ENCODE data around the gene PIGS. TPM values are rescaled to one million over a fixed set of nuclear protein-coding genes. Genes with fewer than 3 reads are reported as not detected.

The PIGS gene
- total and polyA plus RNA-seq, 7 donors: 16.7 to 44.9 (median 31.6) TPM

- H3K4me3 ChIP-seq: no peak overlapping the region
- no peaks in the 10 kb centered on the region for H3K36me3 ChIP-seq (ENCODE audit: insufficient read depth in 1 of 2, low read depth in 1 of 2)
- no peak for DNase-seq
- no peak overlapping the region for H3K27ac ChIP-seq
- peaks cover 0 to 55% (median 11%) of the 10 kb centered on the region in 3 donors for H3K27me3 ChIP-seq (ENCODE audit: insufficient read depth in 3 of 3, low read length in 2 of 3)
- TF ChIP-seq, protein P1, sequence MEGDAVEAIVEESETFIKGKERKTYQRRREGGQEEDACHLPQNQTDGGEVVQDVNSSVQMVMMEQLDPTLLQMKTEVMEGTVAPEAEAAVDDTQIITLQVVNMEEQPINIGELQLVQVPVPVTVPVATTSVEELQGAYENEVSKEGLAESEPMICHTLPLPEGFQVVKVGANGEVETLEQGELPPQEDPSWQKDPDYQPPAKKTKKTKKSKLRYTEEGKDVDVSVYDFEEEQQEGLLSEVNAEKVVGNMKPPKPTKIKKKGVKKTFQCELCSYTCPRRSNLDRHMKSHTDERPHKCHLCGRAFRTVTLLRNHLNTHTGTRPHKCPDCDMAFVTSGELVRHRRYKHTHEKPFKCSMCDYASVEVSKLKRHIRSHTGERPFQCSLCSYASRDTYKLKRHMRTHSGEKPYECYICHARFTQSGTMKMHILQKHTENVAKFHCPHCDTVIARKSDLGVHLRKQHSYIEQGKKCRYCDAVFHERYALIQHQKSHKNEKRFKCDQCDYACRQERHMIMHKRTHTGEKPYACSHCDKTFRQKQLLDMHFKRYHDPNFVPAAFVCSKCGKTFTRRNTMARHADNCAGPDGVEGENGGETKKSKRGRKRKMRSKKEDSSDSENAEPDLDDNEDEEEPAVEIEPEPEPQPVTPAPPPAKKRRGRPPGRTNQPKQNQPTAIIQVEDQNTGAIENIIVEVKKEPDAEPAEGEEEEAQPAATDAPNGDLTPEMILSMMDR (IDR thresholded peaks at IDR 0.05): no peak
- intact Hi-C loops (cut with DNase I): no loop called here
- WGBS, 3 donors: 70 to 81% (median 74%) methylated on average over 3 of the region's 3 CpGs
- H3K4me1 ChIP-seq: no peaks in the 10 kb centered on the region
- no peak for ATAC-seq
- H3K9me3 ChIP-seq: no peaks in the 10 kb centered on the region
Observed at GRCh38 chr17:28511858-28512461, 59.4 kb downstream of the PIGS start.

GRCh38 chr17:28509789-28510188 lies 61.5 kb downstream of the PIGS start:
- ATAC-seq: no peak
- 51 to 58% (median 56%) methylated on average over 7 of the region's 7 CpGs for WGBS, 3 donors

DNA sequence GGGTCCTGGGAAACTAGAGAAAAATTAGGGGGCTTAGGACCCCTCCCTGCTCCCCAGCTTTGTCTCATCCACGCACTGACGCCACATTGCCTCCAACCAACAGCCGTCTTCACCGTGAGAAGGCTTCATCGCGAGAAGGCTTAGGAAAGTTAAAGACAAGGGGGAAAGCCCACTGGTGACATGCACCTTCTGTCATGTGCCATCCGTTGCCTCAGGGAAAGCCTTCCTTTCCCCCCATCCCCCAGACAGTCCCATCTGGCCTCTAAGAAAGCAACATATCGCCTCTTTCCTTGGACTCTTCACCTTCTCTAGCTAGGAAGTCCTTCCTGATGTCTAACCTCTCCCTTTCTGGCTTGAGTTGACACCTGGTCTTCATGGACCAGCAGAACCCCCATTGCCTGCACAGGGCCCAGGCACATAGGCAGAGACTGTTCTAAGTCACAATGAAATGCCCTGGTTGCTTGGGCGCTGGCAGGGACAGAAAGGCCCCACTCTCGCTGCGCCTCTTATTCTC lies 63.1 kb downstream of the PIGS start:
- no peak for ATAC-seq
- H3K4me1 ChIP-seq: no peaks in the 10 kb centered on the region
- no peak for DNase-seq
- H3K27me3 ChIP-seq (ENCODE audit: insufficient read depth in 3 of 3, low read length in 2 of 3): peaks cover 0 to 51% (median 5%) of the 10 kb centered on the region in 3 donors
- no peaks in the 10 kb centered on the region for H3K9me3 ChIP-seq
- H3K4me3 ChIP-seq: no peak overlapping the region
- H3K27ac ChIP-seq: no peak overlapping the region
- TF ChIP-seq, protein P1 (IDR thresholded peaks at IDR 0.05): no peak
- intact Hi-C loops (cut with DNase I): no loop called here
- WGBS, 3 donors: 51 to 68% (median 59%) methylated on average over 11 of the region's 11 CpGs
- H3K36me3 ChIP-seq (ENCODE audit: insufficient read depth in 1 of 2, low read depth in 1 of 2): no peaks in the 10 kb centered on the region

More at GRCh38 chr17:28509789-28510188, 61.5 kb downstream of the PIGS start:
- H3K27me3 ChIP-seq (ENCODE audit: insufficient read depth in 3 of 3, low read length in 2 of 3): peaks cover 0 to 61% (median 11%) of the 10 kb centered on the region in 3 donors
- TF ChIP-seq, protein P1 (IDR thresholded peaks at IDR 0.05): no peak
- H3K4me3 ChIP-seq: no peak overlapping the region
- H3K36me3 ChIP-seq (ENCODE audit: insufficient read depth in 1 of 2, low read depth in 1 of 2): no peaks in the 10 kb centered on the region
- no peak overlapping the region for H3K27ac ChIP-seq
- intact Hi-C loops (cut with DNase I): no loop called here
- no peak for DNase-seq
- no peaks in the 10 kb centered on the region for H3K9me3 ChIP-seq
- H3K4me1 ChIP-seq: no peaks in the 10 kb centered on the region

DNA sequence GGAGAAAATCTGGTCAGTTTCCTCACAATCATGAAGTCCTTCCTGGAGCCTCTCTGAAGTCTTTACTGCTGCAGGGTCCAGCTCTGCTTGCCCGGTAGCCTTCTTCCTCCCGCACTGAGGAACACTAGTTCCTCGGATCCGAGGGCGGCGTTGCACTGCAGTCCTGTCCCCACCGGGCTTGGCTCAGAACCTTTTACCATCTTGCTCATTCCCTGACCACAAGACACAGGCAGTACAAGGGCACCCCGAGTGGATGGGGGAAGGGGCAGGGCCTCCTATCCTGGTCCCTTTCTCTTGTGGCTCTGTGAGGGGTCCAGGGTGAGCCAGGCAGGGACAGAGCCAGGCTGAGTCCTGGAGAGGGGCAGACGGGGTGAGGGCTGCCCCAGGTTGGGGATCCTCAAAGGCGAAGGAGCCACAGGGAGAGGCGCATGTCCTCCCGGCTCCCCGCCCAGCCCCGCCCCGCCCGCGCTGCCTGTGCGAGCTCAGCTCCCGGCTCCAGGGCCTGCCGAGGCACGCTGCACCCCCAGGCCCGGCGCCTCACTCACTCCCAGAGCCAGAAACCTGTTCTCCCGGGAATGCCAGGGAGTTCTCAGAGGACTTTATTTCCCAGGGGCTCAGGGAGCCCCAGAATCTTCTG lies 63.6 kb downstream of the PIGS start:
- Histone ChIP-seq H3K9me3 (no peaks in the 10 kb centered on the region), H3K27ac (no peak overlapping the region), H3K27me3 (ENCODE audit: insufficient read depth in 3 of 3, low read length in 2 of 3) (peaks cover 0 to 48% (median 5%) of the 10 kb centered on the region in 3 donors), H3K4me1 (no peaks in the 10 kb centered on the region), H3K36me3 (ENCODE audit: insufficient read depth in 1 of 2, low read depth in 1 of 2) (no peaks in the 10 kb centered on the region), H3K4me3 (no peak overlapping the region)
- intact Hi-C loops (cut with DNase I): no loop called here
- DNase-seq (no peak), ATAC-seq (no peak)
- 23 to 30% (median 24%) methylated on average over 15 to 24 of the region's 24 CpGs for WGBS, 3 donors
- TF ChIP-seq, protein P1 (IDR thresholded peaks at IDR 0.05): no peak

Data from psoas muscle (tissue), 8 donors.